GM23338 (cell line): Measurements from ENCODE around the gene HEATR9. TPM values are rescaled to one million over a fixed set of nuclear protein-coding genes. Genes with fewer than 3 reads are reported as not detected.

Source experiments
- ATAC-seq: fragments of 200-7000 bp; cut with Tn5 transposase; 3 replicates; pipeline ENCODE4 v1.9.1; 2020
- DNase-seq: peaks from one replicate; pipeline ENCODE4 v3.0.0-alpha.2; 2015; ENCODE audit warnings: low spot score
- H2AFZ ChIP-seq: fragments of 200-600 bp; sonication (generic); 2 replicates; pipeline ENCODE4 v1.8.0; 2016; ENCODE audit warnings: antibody characterized with exemption, mild to moderate bottlenecking, moderate library complexity
- H3F3A ChIP-seq: fragments of 200-600 bp; sonication (generic); replicated peaks from 2 replicates; pipeline ENCODE4 v1.8.0; 2017; ENCODE audit warnings: antibody characterized with exemption, mixed run types, low read depth
- H3K27ac ChIP-seq: fragments of 200-600 bp; sonication (generic); 2 replicates; pipeline ENCODE4 v1.6.1; 2016; ENCODE audit warnings: low read depth
- H3K27me3 ChIP-seq: fragments of 200-600 bp; sonication (generic); 2 replicates; pipeline ENCODE4 v1.8.0; 2016; ENCODE audit warnings: mild to moderate bottlenecking, mixed run types, moderate library complexity; ENCODE audit not compliant: insufficient read depth
- H3K36me3 ChIP-seq: fragments of 200-600 bp; sonication (generic); 2 replicates; pipeline ENCODE4 v1.8.0; 2016; ENCODE audit warnings: mild to moderate bottlenecking; ENCODE audit not compliant: insufficient read depth
- H3K4me1 ChIP-seq: fragments of 200-600 bp; sonication (generic); 2 replicates; pipeline ENCODE4 v1.8.0; 2016; ENCODE audit warnings: mild to moderate bottlenecking, moderate library complexity; ENCODE audit not compliant: insufficient read depth
- H3K4me2 ChIP-seq: fragments of 200-600 bp; sonication (generic); 2 replicates; pipeline ENCODE4 v1.7.1; 2017; ENCODE audit warnings: mixed run types
- H3K4me3 ChIP-seq: fragments of 200-600 bp; sonication (generic); 2 replicates; pipeline ENCODE4 v1.6.1; 2016; ENCODE audit warnings: mixed run types
- H3K79me2 ChIP-seq: fragments of 200-600 bp; sonication (generic); replicated peaks from 2 replicates; pipeline ENCODE4 v1.8.0; 2017; ENCODE audit warnings: mild to moderate bottlenecking; ENCODE audit not compliant: insufficient read depth
- H3K9me2 ChIP-seq: fragments of 200-600 bp; sonication (generic); 2 replicates; pipeline ENCODE4 v1.8.0; 2017; ENCODE audit not compliant: insufficient read depth
- H4K20me1 ChIP-seq: fragments of 200-600 bp; sonication (generic); replicated peaks from 2 replicates; pipeline ENCODE4 v1.8.0; 2017; ENCODE audit warnings: mild to moderate bottlenecking; ENCODE audit not compliant: insufficient read depth
- H3K27ac Mint-ChIP-seq: 2 replicates; pipeline ENCODE4 v1.8.0; 2020; ENCODE audit warnings: inconsistent platforms, mild to moderate bottlenecking, moderate library complexity, mixed read lengths
- H3K27me3 Mint-ChIP-seq: 3 replicates; pipeline ENCODE4 v1.8.0; 2022; ENCODE audit warnings: low read depth, mild to moderate bottlenecking, moderate library complexity, mixed read lengths, inconsistent platforms; ENCODE audit not compliant: insufficient read depth, poor library complexity
- H3K36me3 Mint-ChIP-seq: 3 replicates; pipeline ENCODE4 v1.8.0; 2021; ENCODE audit warnings: low read depth, mild to moderate bottlenecking, inconsistent platforms, moderate library complexity, mixed read lengths
- H3K4me1 Mint-ChIP-seq: 3 replicates; pipeline ENCODE4 v1.8.0; 2020; ENCODE audit warnings: mild to moderate bottlenecking, inconsistent platforms, mixed read lengths
- H3K4me3 Mint-ChIP-seq: 3 replicates; pipeline ENCODE4 v1.8.0; 2021; ENCODE audit warnings: moderate library complexity, mild to moderate bottlenecking, inconsistent platforms, mixed read lengths
- H3K9me3 Mint-ChIP-seq: 3 replicates; pipeline ENCODE4 v1.8.0; 2020; ENCODE audit warnings: moderate library complexity, mild to moderate bottlenecking, inconsistent platforms, mixed read lengths
- CREB1 ChIP-seq: fragments of 250-450 bp; sonication (Bioruptor Pico); IDR thresholded peaks from 2 replicates; pipeline ENCODE4 v1.5.0; 2020; ENCODE audit warnings: low read depth, mild to moderate bottlenecking, moderate library complexity
- EZH2 ChIP-seq: fragments of 200-600 bp; sonication (generic); IDR thresholded peaks from one replicate; pipeline ENCODE4 v1.8.0; 2017; ENCODE audit warnings: antibody characterized with exemption, mild to moderate bottlenecking, low read depth; ENCODE audit not compliant: unreplicated experiment
- EZH2phosphoT487 ChIP-seq: fragments of 200-600 bp; sonication (generic); IDR thresholded peaks from one replicate; pipeline ENCODE4 v1.8.1; 2018; ENCODE audit warnings: antibody characterized with exemption; ENCODE audit not compliant: unreplicated experiment
- JUNB ChIP-seq: IDR thresholded peaks from one replicate; pipeline ENCODE4 v1.6.1; 2016; ENCODE audit warnings: antibody characterized with exemption; ENCODE audit not compliant: unreplicated experiment
- STAT1 ChIP-seq: IDR thresholded peaks from one replicate; pipeline ENCODE4 v1.6.1; 2016; ENCODE audit warnings: antibody characterized with exemption; ENCODE audit not compliant: unreplicated experiment
- polyA plus RNA-seq: library from polyadenylated mRNA; unstranded; fragments of >200 nt; fragmentation: Nextera tagmentation; extraction: Ambion mirVana; gene quantifications from 2 replicates; pipeline ENCODE4 v1.2.1, GENCODE V29; 2016
- total RNA-seq: library from RNA; depleted of rRNA; stranded (reverse); fragments of >200 nt; shearing (Covaris generic); gene quantifications from 2 replicates; pipeline ENCODE4 v1.2.3, GENCODE V29; 2014
- TF ChIP-seq, protein P1 (sequence below): IDR thresholded peaks from 2 replicates; pipeline ENCODE4 v1.6.1; 2016; ENCODE audit warnings: antibody characterized with exemption
- TF ChIP-seq, protein P2 (sequence below): IDR thresholded peaks from one replicate; pipeline ENCODE4 v1.6.1; 2018; ENCODE audit warnings: antibody characterized with exemption; ENCODE audit not compliant: unreplicated experiment
- TF ChIP-seq, protein P3 (sequence below): fragments of 250-450 bp; sonication (Bioruptor Pico); IDR thresholded peaks from 2 replicates; pipeline ENCODE4 v1.5.0; 2020; ENCODE audit warnings: mild to moderate bottlenecking, moderate library complexity

The HEATR9 gene
- total and polyA plus RNA-seq, 2 experiments from 2014 or later: not detected

DNA sequence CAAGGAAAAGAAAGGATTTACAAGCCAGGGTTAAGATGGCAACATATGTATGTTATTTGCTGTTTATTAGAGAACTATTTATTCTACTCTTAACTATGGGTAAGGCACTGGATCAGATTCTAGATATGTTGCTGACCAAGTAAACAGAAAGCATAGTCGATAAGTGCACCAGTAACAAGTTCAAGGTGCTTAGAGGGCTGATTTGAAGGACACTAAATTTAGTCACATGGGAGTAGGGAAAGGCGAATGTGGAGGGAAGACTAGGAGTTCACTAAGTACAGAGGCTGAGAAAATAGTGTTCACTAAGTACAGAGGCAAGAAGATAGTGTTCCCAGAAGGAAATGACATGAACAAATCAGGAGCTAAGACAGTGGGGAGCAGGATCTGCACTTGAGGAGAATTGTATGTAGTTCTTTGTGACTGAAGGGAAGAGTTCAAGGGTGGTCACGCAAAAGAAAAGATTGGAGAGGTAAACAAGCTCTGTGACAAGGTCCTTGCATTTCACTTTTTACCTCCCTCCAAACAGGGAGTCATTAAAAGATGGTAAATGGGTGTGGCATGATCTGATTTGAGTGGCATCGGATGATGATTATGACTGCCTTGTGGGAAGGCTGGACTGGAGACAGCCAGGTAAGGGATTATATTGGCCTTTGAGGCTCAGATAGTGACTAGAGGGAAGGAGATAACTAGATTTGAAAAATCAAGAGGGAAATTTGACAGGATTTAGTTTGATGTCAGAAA is 20.9 kb downstream of the HEATR9 start:
- H3F3A ChIP-seq: peaks cover 24% of the 10 kb centered on the region
- H3K79me2 ChIP-seq: peaks cover 8% of the 10 kb centered on the region; the same call in 1 of the 2 replicates
- DNase-seq (no peak), ATAC-seq (no peak)
- peak overlapping the region; percentile 37; the same call in 1 of the 2 replicates for H3K27ac ChIP-seq
- H3K27me3 ChIP-seq: no peaks in the 10 kb centered on the region
- peaks cover 15% of the 10 kb centered on the region for H3K27me3 Mint-ChIP-seq
- no peaks in the 10 kb centered on the region for H3K4me1 ChIP-seq
- TF ChIP-seq CREB1 (no peak), JUNB (no peak), STAT1 (no peak), EZH2 (no peak)
- TF ChIP-seq, protein P1, sequence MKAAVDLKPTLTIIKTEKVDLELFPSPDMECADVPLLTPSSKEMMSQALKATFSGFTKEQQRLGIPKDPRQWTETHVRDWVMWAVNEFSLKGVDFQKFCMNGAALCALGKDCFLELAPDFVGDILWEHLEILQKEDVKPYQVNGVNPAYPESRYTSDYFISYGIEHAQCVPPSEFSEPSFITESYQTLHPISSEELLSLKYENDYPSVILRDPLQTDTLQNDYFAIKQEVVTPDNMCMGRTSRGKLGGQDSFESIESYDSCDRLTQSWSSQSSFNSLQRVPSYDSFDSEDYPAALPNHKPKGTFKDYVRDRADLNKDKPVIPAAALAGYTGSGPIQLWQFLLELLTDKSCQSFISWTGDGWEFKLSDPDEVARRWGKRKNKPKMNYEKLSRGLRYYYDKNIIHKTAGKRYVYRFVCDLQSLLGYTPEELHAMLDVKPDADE: no peak
- no peak overlapping the region for H3K4me2 ChIP-seq
- H3K4me3 ChIP-seq: no peak overlapping the region
- H3K9me2 ChIP-seq: no peaks in the 10 kb centered on the region
- peaks cover 68% of the 10 kb centered on the region for H3K36me3 Mint-ChIP-seq
- H3K4me3 Mint-ChIP-seq: no peak overlapping the region
- H3K27ac Mint-ChIP-seq: no peak overlapping the region
- peaks cover 9% of the 10 kb centered on the region for H3K4me1 Mint-ChIP-seq
- no peaks in the 10 kb centered on the region; the same call in 2 of the 3 replicates for H3K9me3 Mint-ChIP-seq
- H4K20me1 ChIP-seq: peaks cover 29% of the 10 kb centered on the region
- H2AFZ ChIP-seq: no peak overlapping the region
- H3K36me3 ChIP-seq: peaks cover 45% of the 10 kb centered on the region

- Histone ChIP-seq H2AFZ (no peak overlapping the region), H4K20me1 (peaks cover 36% of the 10 kb centered on the region), H3K27ac (no peak overlapping the region), H3K27me3 (no peaks in the 10 kb centered on the region), H3K79me2 (peaks cover 8% of the 10 kb centered on the region; the same call in 1 of the 2 replicates), H3K4me3 (no peak overlapping the region), H3F3A (peaks cover 24% of the 10 kb centered on the region), H3K4me1 (no peaks in the 10 kb centered on the region), H3K9me2 (no peaks in the 10 kb centered on the region), H3K36me3 (peaks cover 53% of the 10 kb centered on the region), H3K4me2 (no peak overlapping the region)
- DNase-seq (no peak), ATAC-seq (no peak)
- Mint-ChIP-seq H3K27ac (no peak overlapping the region), H3K9me3 (no peaks in the 10 kb centered on the region; the same call in 2 of the 3 replicates), H3K4me1 (peaks cover 9% of the 10 kb centered on the region), H3K36me3 (peaks cover 76% of the 10 kb centered on the region), H3K27me3 (peaks cover 15% of the 10 kb centered on the region), H3K4me3 (no peak overlapping the region)
- TF ChIP-seq EZH2: no peak
- TF ChIP-seq, protein P2, sequence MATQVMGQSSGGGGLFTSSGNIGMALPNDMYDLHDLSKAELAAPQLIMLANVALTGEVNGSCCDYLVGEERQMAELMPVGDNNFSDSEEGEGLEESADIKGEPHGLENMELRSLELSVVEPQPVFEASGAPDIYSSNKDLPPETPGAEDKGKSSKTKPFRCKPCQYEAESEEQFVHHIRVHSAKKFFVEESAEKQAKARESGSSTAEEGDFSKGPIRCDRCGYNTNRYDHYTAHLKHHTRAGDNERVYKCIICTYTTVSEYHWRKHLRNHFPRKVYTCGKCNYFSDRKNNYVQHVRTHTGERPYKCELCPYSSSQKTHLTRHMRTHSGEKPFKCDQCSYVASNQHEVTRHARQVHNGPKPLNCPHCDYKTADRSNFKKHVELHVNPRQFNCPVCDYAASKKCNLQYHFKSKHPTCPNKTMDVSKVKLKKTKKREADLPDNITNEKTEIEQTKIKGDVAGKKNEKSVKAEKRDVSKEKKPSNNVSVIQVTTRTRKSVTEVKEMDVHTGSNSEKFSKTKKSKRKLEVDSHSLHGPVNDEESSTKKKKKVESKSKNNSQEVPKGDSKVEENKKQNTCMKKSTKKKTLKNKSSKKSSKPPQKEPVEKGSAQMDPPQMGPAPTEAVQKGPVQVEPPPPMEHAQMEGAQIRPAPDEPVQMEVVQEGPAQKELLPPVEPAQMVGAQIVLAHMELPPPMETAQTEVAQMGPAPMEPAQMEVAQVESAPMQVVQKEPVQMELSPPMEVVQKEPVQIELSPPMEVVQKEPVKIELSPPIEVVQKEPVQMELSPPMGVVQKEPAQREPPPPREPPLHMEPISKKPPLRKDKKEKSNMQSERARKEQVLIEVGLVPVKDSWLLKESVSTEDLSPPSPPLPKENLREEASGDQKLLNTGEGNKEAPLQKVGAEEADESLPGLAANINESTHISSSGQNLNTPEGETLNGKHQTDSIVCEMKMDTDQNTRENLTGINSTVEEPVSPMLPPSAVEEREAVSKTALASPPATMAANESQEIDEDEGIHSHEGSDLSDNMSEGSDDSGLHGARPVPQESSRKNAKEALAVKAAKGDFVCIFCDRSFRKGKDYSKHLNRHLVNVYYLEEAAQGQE: no peak
- TF ChIP-seq, protein P3, sequence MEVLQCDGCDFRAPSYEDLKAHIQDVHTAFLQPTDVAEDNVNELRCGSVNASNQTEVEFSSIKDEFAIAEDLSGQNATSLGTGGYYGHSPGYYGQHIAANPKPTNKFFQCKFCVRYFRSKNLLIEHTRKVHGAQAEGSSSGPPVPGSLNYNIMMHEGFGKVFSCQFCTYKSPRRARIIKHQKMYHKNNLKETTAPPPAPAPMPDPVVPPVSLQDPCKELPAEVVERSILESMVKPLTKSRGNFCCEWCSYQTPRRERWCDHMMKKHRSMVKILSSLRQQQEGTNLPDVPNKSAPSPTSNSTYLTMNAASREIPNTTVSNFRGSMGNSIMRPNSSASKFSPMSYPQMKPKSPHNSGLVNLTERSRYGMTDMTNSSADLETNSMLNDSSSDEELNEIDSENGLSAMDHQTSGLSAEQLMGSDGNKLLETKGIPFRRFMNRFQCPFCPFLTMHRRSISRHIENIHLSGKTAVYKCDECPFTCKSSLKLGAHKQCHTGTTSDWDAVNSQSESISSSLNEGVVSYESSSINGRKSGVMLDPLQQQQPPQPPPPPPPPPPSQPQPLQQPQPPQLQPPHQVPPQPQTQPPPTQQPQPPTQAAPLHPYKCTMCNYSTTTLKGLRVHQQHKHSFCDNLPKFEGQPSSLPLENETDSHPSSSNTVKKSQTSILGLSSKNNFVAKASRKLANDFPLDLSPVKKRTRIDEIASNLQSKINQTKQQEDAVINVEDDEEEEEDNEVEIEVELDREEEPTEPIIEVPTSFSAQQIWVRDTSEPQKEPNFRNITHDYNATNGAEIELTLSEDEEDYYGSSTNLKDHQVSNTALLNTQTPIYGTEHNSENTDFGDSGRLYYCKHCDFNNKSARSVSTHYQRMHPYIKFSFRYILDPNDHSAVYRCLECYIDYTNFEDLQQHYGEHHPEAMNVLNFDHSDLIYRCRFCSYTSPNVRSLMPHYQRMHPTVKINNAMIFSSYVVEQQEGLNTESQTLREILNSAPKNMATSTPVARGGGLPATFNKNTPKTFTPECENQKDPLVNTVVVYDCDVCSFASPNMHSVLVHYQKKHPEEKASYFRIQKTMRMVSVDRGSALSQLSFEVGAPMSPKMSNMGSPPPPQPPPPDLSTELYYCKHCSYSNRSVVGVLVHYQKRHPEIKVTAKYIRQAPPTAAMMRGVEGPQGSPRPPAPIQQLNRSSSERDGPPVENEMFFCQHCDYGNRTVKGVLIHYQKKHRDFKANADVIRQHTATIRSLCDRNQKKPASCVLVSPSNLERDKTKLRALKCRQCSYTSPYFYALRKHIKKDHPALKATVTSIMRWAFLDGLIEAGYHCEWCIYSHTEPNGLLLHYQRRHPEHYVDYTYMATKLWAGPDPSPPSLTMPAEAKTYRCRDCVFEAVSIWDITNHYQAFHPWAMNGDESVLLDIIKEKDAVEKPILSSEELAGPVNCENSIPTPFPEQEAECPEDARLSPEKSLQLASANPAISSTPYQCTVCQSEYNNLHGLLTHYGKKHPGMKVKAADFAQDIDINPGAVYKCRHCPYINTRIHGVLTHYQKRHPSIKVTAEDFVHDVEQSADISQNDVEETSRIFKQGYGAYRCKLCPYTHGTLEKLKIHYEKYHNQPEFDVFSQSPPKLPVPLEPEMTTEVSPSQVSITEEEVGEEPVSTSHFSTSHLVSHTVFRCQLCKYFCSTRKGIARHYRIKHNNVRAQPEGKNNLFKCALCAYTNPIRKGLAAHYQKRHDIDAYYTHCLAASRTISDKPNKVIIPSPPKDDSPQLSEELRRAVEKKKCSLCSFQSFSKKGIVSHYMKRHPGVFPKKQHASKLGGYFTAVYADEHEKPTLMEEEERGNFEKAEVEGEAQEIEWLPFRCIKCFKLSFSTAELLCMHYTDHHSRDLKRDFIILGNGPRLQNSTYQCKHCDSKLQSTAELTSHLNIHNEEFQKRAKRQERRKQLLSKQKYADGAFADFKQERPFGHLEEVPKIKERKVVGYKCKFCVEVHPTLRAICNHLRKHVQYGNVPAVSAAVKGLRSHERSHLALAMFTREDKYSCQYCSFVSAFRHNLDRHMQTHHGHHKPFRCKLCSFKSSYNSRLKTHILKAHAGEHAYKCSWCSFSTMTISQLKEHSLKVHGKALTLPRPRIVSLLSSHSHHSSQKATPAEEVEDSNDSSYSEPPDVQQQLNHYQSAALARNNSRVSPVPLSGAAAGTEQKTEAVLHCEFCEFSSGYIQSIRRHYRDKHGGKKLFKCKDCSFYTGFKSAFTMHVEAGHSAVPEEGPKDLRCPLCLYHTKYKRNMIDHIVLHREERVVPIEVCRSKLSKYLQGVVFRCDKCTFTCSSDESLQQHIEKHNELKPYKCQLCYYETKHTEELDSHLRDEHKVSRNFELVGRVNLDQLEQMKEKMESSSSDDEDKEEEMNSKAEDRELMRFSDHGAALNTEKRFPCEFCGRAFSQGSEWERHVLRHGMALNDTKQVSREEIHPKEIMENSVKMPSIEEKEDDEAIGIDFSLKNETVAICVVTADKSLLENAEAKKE (CRISPR knock-in tag): no peak
- no peak for TF ChIP-seq CREB1
- TF ChIP-seq EZH2phosphoT487: no peak
Measured at GRCh38 chr17:35847006-35847405, 21.7 kb downstream of the HEATR9 start.
